Aorta (tissue), 5 donors: ENCODE measurements around the gene RALGPS2. TPM values are rescaled to one million over a fixed set of nuclear protein-coding genes. Genes with fewer than 3 reads are reported as not detected.

Source experiments
- ATAC-seq: fragments of 200-7000 bp; cut with Tn5 transposase; one replicate; pipeline ENCODE4 v1.9.1; 2022; ENCODE audit warnings: moderate library complexity; ENCODE audit not compliant: low FRiP score
- DNase-seq, 2 donors: peaks; one replicate each; pipeline ENCODE4 v3.0.0-alpha.2; 2020
- H3K27ac ChIP-seq, 2 donors: one replicate each; pipeline ENCODE4 v1.5.1; 2013; ENCODE audit warnings: low read length in 2 of 2, mild to moderate bottlenecking in 2 of 2, moderate library complexity in 2 of 2, control low read depth in 1 of 2, inconsistent platforms in 1 of 2, low read depth in 1 of 2
- H3K27me3 ChIP-seq, 2 donors: one replicate each; pipeline ENCODE4 v1.6.1; 2013; ENCODE audit warnings: control low read depth in 1 of 2, low read length in 1 of 2, mild to moderate bottlenecking in 1 of 2, moderate library complexity in 1 of 2; ENCODE audit not compliant: insufficient read depth in 2 of 2, control insufficient read depth in 1 of 2
- H3K36me3 ChIP-seq, 2 donors: one replicate each; pipeline ENCODE4 v1.6.1; 2013; ENCODE audit warnings: control low read depth in 1 of 2, low read length in 1 of 2, mild to moderate bottlenecking in 1 of 2; ENCODE audit not compliant: insufficient read depth in 2 of 2, control insufficient read depth in 1 of 2
- H3K4me1 ChIP-seq, 2 donors: one replicate each; pipeline ENCODE4 v1.6.1; 2013; ENCODE audit warnings: low read length in 2 of 2, control low read depth in 1 of 2, mild to moderate bottlenecking in 1 of 2, moderate library complexity in 1 of 2; ENCODE audit not compliant: insufficient read depth in 2 of 2, control insufficient read depth in 1 of 2
- H3K4me3 ChIP-seq, 2 donors: one replicate each; pipeline ENCODE4 v1.5.1; 2013; ENCODE audit warnings: low read length in 2 of 2, control low read depth in 1 of 2, mild to moderate bottlenecking in 1 of 2
- H3K9me3 ChIP-seq: one replicate; pipeline ENCODE4 v1.6.1; 2013; ENCODE audit warnings: mild to moderate bottlenecking, low read length; ENCODE audit not compliant: control insufficient read depth
- WGBS, 2 donors: extraction: QIAGEN DNeasy Blood & Tissue Kit; methylation state at CpG; one replicate each; pipeline ENCODE4 v1.1.7; 2013; 5-methylcytosine and 5-hydroxymethylcytosine counted together
- intact Hi-C, 2 donors: fragments of 100-400 bp; cut with DNase I; formaldehyde crosslinking; loops; one replicate each; pipeline versions ENCODE4 v1.14.2 to v1.15.0; 2022
- polyA plus RNA-seq, 2 donors: library from polyadenylated mRNA; stranded (reverse); fragments of 200-250 nt; gene quantifications; one replicate each; pipeline ENCODE4 v1.2.3, GENCODE V29; 2013
- total RNA-seq, 2 donors: library from RNA; stranded (reverse); fragmentation: NEBNext Ultra II Directional; extraction: Animal tissue kit (Norgen Biotek cat#: 25700); gene quantifications; one replicate each; pipeline ENCODE4 v1.2.1, GENCODE V29; 2021
- donor health status: healthy with polysubstance abuse.
- donor health status: Bipolar disorder and iron deficiency.
- donor health status: DM: no; HTN: no; CAD: no.
- donor health status: DM: no; HTN: no; CAD: no.
- donor health status: DM: yes; HTN: yes; CAD: no.

RALGPS2 gene
- total and polyA plus RNA-seq, 4 donors, result 0.18 to 14.1 (median 4.8) TPM

DNA sequence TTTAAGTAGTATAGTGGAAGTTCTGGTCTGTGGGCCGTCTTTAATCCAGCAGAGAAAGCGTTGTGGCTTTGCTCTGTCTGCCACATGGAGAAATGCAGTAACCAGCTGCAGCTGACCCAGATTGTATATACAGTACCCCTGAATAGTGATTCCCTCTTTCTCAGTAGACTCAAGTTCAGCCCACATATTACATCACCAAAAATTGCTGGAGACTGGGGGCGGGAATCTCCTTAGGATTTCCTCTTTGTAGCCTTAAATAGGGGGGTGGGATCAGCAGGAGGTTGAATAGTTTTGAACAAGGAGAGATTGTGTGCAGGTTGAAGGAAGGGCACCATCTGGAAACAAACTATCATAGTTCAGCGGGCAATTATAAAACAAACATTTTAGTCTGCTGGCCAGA is 145.9 kb downstream of the RALGPS2 start, which contains the start of gene ANGPTL1:
ANGPTL1 (minus strand) TSS at position 134 of the 400 bp plus-strand sequence. CDS start 5,301 bp downstream, outside the sequence.
- peak within 1 kb of the TSS; percentile 61 to 68 for H3K27ac ChIP-seq
- 7 to 11% methylated on average over 4 of the region's 4 CpGs for WGBS, 2 donors
- H3K36me3 ChIP-seq, result no peaks in the 10 kb centered on the region
- H3K4me1 ChIP-seq, result peaks cover 0 to 3% of the 10 kb centered on the region in 2 donors
- H3K4me3 ChIP-seq, result peak within 1 kb of the TSS; percentile 75 to 93
- DNase-seq, result no peak
- intact Hi-C loops, result no loop called here
- ATAC-seq, result peak; percentile 64
- H3K27me3 ChIP-seq, result no peaks in the 10 kb centered on the region
- H3K9me3 ChIP-seq, result no peaks in the 10 kb centered on the region

GRCh38 chr1:178871551-178872320 is 146.7 kb downstream of the RALGPS2 start:
- Histone ChIP-seq H3K4me3 (peak overlapping the region; percentile 64 to 79), H3K36me3 (no peaks in the 10 kb centered on the region), H3K9me3 (no peaks in the 10 kb centered on the region), H3K27me3 (no peaks in the 10 kb centered on the region), H3K4me1 (peaks cover 0 to 3% of the 10 kb centered on the region in 2 donors), H3K27ac (peak overlapping the region in 1 of 2 donors; percentile 57)
- intact Hi-C loops, result no loop called here
- no peak for ATAC-seq
- no peak for DNase-seq

GRCh38 chr1:178874966-178875365 is 149.9 kb downstream of the RALGPS2 start:
- ATAC-seq (no peak), DNase-seq (no peak)
- Histone ChIP-seq H3K4me3 (no peak overlapping the region), H3K27ac (no peak overlapping the region), H3K27me3 (no peaks in the 10 kb centered on the region), H3K9me3 (no peaks in the 10 kb centered on the region), H3K4me1 (peaks cover 0 to 3% of the 10 kb centered on the region in 2 donors), H3K36me3 (no peaks in the 10 kb centered on the region)
- intact Hi-C loops, result no loop called here
- 96 to 97% methylated on average over 2 of the region's 2 CpGs for WGBS, 2 donors

DNA sequence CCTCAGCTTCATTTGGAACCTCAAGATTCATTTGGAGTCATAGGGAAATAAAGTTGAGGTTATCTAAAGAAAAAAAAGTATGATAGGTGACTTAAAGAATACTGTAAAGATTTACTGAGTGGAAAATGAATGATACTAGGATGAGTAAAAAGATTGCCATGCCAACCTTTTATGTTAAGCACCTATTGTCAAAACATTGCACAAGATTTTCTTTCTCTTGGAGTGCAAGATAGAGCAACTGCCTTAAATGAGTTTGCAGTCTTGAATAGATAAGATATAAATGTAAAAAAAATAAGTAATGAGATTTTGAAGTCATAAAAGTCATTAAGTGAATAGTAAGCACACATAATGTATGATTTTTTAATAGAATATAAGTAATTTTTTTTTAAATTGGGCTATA is 150.9 kb downstream of the RALGPS2 start:
- Histone ChIP-seq H3K9me3 (no peaks in the 10 kb centered on the region), H3K4me1 (peaks cover 0 to under 1% of the 10 kb centered on the region in 2 donors), H3K27me3 (no peaks in the 10 kb centered on the region), H3K36me3 (no peaks in the 10 kb centered on the region), H3K27ac (no peak overlapping the region), H3K4me3 (no peak overlapping the region)
- no peak for ATAC-seq
- no peak for DNase-seq
- intact Hi-C loops, result no loop called here

DNA sequence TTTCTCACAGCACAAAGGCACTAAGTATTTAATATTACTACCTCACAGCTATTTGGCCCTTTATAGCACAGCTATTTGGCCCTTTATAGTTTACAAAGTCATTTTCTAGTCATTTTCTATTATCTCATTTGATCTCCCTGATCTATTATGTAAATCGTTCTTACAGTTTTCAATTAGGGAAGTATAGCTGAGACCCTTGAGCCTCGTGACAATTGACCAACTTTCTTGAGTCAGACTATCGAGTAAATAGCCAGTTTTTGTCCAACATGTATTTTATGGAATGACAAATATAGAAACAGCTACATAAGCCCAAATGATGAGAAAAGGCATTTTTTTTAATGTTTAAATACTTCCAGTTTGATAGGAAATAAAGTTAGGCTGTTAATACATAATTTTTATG is 152.9 kb downstream of the RALGPS2 start:
- no peak overlapping the region for H3K4me3 ChIP-seq
- no peaks in the 10 kb centered on the region for H3K27me3 ChIP-seq
- ATAC-seq, result no peak
- WGBS, 2 donors, result 92% methylated on average over 3 of the region's 3 CpGs
- intact Hi-C loops, result no loop called here
- no peaks in the 10 kb centered on the region for H3K36me3 ChIP-seq
- H3K9me3 ChIP-seq, result peaks cover 1% of the 10 kb centered on the region
- no peak overlapping the region for H3K27ac ChIP-seq
- DNase-seq, result no peak
- H3K4me1 ChIP-seq, result no peaks in the 10 kb centered on the region

DNA sequence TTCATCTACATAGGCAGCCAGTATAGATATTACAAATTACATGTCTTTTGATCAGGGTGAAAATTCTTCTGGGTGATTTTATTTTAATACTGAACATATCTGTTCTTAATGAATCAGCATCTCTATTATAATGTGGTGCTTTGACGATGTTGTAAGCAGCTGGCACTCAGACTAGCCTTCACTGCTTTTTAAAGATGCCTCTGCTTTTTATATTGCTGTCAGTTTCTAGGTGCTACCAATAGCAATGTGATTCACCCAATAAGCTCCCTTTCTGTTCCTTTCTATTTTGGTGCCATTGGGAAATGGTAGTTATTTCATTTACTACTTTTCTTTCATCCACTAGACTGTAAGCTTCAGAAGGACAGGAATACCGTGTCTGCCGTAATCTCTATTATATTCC is 156.9 kb downstream of the RALGPS2 start:
- Histone ChIP-seq H3K4me1 (no peaks in the 10 kb centered on the region), H3K27ac (no peak overlapping the region), H3K9me3 (peaks cover 1% of the 10 kb centered on the region), H3K36me3 (no peaks in the 10 kb centered on the region), H3K4me3 (no peak overlapping the region), H3K27me3 (no peaks in the 10 kb centered on the region)
- DNase-seq, result no peak
- no peak for ATAC-seq
- intact Hi-C loops, result no loop called here
- 94 to 99% methylated on average over 3 of the region's 3 CpGs for WGBS, 2 donors

- H3K4me3 ChIP-seq, result no peak overlapping the region
- peaks cover 1% of the 10 kb centered on the region for H3K9me3 ChIP-seq
- H3K36me3 ChIP-seq, result no peaks in the 10 kb centered on the region
- intact Hi-C loops, result no loop called here
- H3K27ac ChIP-seq, result no peak overlapping the region
- ATAC-seq (no peak), DNase-seq (no peak)
- WGBS, 2 donors, result 93 to 94% methylated on average over 4 of the region's 4 CpGs
- H3K4me1 ChIP-seq, result no peaks in the 10 kb centered on the region
- no peaks in the 10 kb centered on the region for H3K27me3 ChIP-seq
Measured at GRCh38 chr1:178885869-178886268, 160.8 kb downstream of the RALGPS2 start.

- WGBS, 2 donors, result 99 to 100% methylated on average over 2 of the region's 2 CpGs
- no peak for ATAC-seq
- no peaks in the 10 kb centered on the region for H3K4me1 ChIP-seq
- no peak overlapping the region for H3K27ac ChIP-seq
- intact Hi-C loops, result no loop called here
- no peaks in the 10 kb centered on the region for H3K36me3 ChIP-seq
- no peak for DNase-seq
- H3K4me3 ChIP-seq, result no peak overlapping the region
- no peaks in the 10 kb centered on the region for H3K9me3 ChIP-seq
- no peaks in the 10 kb centered on the region for H3K27me3 ChIP-seq
Measured at GRCh38 chr1:178886551-178886950, 161.5 kb downstream of the RALGPS2 start.

DNA sequence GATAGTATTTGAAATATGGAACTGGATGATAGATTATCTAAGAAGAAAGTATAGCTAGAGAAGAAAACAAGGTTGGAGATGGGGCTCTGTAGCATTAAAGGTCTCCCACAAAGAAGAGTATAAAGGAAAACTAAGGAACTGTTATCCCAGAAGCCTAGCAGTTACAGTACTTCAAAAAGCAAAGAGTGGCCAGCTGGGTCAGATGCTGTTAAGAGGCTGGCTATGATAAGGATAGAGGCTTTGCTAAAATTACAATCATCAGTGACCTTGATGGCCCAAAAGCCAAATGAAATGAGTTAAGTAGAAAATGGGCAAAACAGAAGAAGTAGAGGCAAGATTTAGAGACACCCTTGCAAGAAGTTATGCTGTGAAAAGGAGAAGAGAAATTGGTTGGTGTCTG is 170.9 kb downstream of the RALGPS2 start:
- Histone ChIP-seq H3K4me1 (no peaks in the 10 kb centered on the region), H3K9me3 (no peaks in the 10 kb centered on the region), H3K36me3 (no peaks in the 10 kb centered on the region), H3K4me3 (no peak overlapping the region), H3K27ac (no peak overlapping the region), H3K27me3 (no peaks in the 10 kb centered on the region)
- no peak for DNase-seq
- intact Hi-C loops, result no loop called here
- ATAC-seq, result no peak
